ENCODE measurements around the gene PAH. TPM values are rescaled to one million over a fixed set of nuclear protein-coding genes. Genes with fewer than 3 reads are reported as not detected.

PAH gene
- total RNA-seq, 3 donors from 2014 or later, result 2.8 TPM; not detected in 2

GRCh38 chr12:102862486-102862885 lies 54.6 kb downstream of the PAH start:
- no peak for DNase-seq (ENCODE audit: low spot score in 2 of 2)
- intact Hi-C loops (cut with DNase I; ENCODE audit: low total_unique reads), result no loop called here
- Histone ChIP-seq H3K4me3 (no peak overlapping the region), H3K9me3 (no peaks in the 10 kb centered on the region), H3K27me3 (no peaks in the 10 kb centered on the region), H3K36me3 (no peaks in the 10 kb centered on the region), H3K4me1 (no peaks in the 10 kb centered on the region), H3K27ac (no peak overlapping the region)
- TF ChIP-seq CTCF (IDR thresholded peaks at IDR 0.05), result no peak
- TF ChIP-seq POLR2A (IDR thresholded peaks at IDR 0.05), result no peak
- TF ChIP-seq POLR2AphosphoS5 (IDR thresholded peaks at IDR 0.05), result no peak

GRCh38 chr12:102851246-102851645 lies 65.8 kb downstream of the PAH start:
- intact Hi-C loops (cut with DNase I; ENCODE audit: low total_unique reads), result no loop called here
- Histone ChIP-seq H3K9me3 (no peaks in the 10 kb centered on the region), H3K4me3 (no peak overlapping the region), H3K27me3 (no peaks in the 10 kb centered on the region), H3K4me1 (no peaks in the 10 kb centered on the region), H3K36me3 (no peaks in the 10 kb centered on the region), H3K27ac (no peak overlapping the region)
- DNase-seq (ENCODE audit: low spot score in 2 of 2), result no peak
- no peak for TF ChIP-seq CTCF (IDR thresholded peaks at IDR 0.05)

GRCh38 chr12:102849722-102850447 lies 67.2 kb downstream of the PAH start:
- H3K4me3 ChIP-seq, result no peak overlapping the region
- H3K4me1 ChIP-seq, result no peaks in the 10 kb centered on the region
- no peaks in the 10 kb centered on the region for H3K9me3 ChIP-seq
- H3K36me3 ChIP-seq, result no peaks in the 10 kb centered on the region
- TF ChIP-seq POLR2AphosphoS5 (IDR thresholded peaks at IDR 0.05), result no peak
- no peak for TF ChIP-seq CTCF (IDR thresholded peaks at IDR 0.05)
- no peak for TF ChIP-seq POLR2A (IDR thresholded peaks at IDR 0.05)
- no peak for DNase-seq (ENCODE audit: low spot score in 2 of 2)
- H3K27me3 ChIP-seq, result no peaks in the 10 kb centered on the region
- intact Hi-C loops (cut with DNase I; ENCODE audit: low total_unique reads), result no loop called here
- no peak overlapping the region for H3K27ac ChIP-seq

GRCh38 chr12:102848832-102849231 lies 68.2 kb downstream of the PAH start:
- intact Hi-C loops (cut with DNase I; ENCODE audit: low total_unique reads), result no loop called here
- no peaks in the 10 kb centered on the region for H3K27me3 ChIP-seq
- H3K4me1 ChIP-seq, result no peaks in the 10 kb centered on the region
- TF ChIP-seq POLR2A (IDR thresholded peaks at IDR 0.05) (no peak), CTCF (IDR thresholded peaks at IDR 0.05) (no peak), POLR2AphosphoS5 (IDR thresholded peaks at IDR 0.05) (no peak)
- H3K27ac ChIP-seq, result no peak overlapping the region
- no peaks in the 10 kb centered on the region for H3K9me3 ChIP-seq
- H3K4me3 ChIP-seq, result no peak overlapping the region
- no peak for DNase-seq (ENCODE audit: low spot score in 2 of 2)
- no peaks in the 10 kb centered on the region for H3K36me3 ChIP-seq

- no peaks in the 10 kb centered on the region for H3K27me3 ChIP-seq
- intact Hi-C loops (cut with DNase I; ENCODE audit: low total_unique reads), result no loop called here
- no peaks in the 10 kb centered on the region for H3K36me3 ChIP-seq
- no peak for DNase-seq (ENCODE audit: low spot score in 2 of 2)
- H3K27ac ChIP-seq, result no peak overlapping the region
- H3K4me1 ChIP-seq, result no peaks in the 10 kb centered on the region
- no peak for TF ChIP-seq POLR2AphosphoS5 (IDR thresholded peaks at IDR 0.05)
- no peak for TF ChIP-seq CTCF (IDR thresholded peaks at IDR 0.05)
- H3K9me3 ChIP-seq, result no peaks in the 10 kb centered on the region
- H3K4me3 ChIP-seq, result no peak overlapping the region
Observed at GRCh38 chr12:102847131-102847530, 69.9 kb downstream of the PAH start.

Data from breast epithelium (tissue), 4 donors.